Superior temporal gyrus (tissue), 1 donor: ENCODE results near the gene HTR3E.

Experiments used
- DNase-seq: peaks from one replicate; pipeline ENCODE4 v3.0.0-alpha.2; 2016; ENCODE audit errors: extremely low spot score

Gene HTR3E

GRCh38 chr3:184156522-184156955 lies 59.7 kb downstream of the HTR3E start:
- DNase-seq, result peak; percentile 49
